Measurements from ENCODE around the gene SPATS2L. TPM values are rescaled to one million over a fixed set of nuclear protein-coding genes. Genes with fewer than 3 reads are reported as not detected.

SPATS2L gene
- polyA plus RNA-seq, 1 of the 3 experiments (the other 2 are of a cell fraction) = 86.8 TPM

- Histone ChIP-seq H3K27me3 (ENCODE audit: insufficient read depth) (no peaks in the 10 kb centered on the region), H3K4me2 (no peak overlapping the region), H3K9me2 (no peaks in the 10 kb centered on the region), H2AFZ (ENCODE audit: low read depth) (no peak overlapping the region), H3K4me3 (ENCODE audit: low read depth in 2 of 2, low read length in 1 of 2) (no peak overlapping the region), H3K9me3 (no peaks in the 10 kb centered on the region), H3K36me3 (replicated peaks in 1 of 2; ENCODE audit: control insufficient read depth in 1 of 2, insufficient read depth in 2 of 2, low read length in 1 of 2) (peaks cover 3 to 27% of the 10 kb centered on the region in 2 experiments), H3K27ac (ENCODE audit: low read depth in 2 of 2, low read length in 1 of 2) (no peak overlapping the region), H4K20me1 (ENCODE audit: insufficient read depth) (peaks cover 19% of the 10 kb centered on the region), H3K4me1 (ENCODE audit: control insufficient read depth in 1 of 2, insufficient read depth in 2 of 2, low read depth in 1 of 2, low read length in 1 of 2) (peaks cover 2 to 6% of the 10 kb centered on the region in 2 experiments; a peak in 2 of 4 replicates), H3K9ac (no peak overlapping the region), H3K79me2 (ENCODE audit: insufficient read depth) (peaks cover 92% of the 10 kb centered on the region), H3F3A (replicated peaks; ENCODE audit: insufficient read depth) (peaks cover 4% of the 10 kb centered on the region)
- no peak for DNase-seq
- POLR2A ChIA-PET = no interaction called here
- WGBS (ENCODE audit: low lambda C conversion rate) = 98% methylated on average over 6 of the region's 6 CpGs
- no peak for TF ChIP-seq USF1 (IDR thresholded peaks at IDR 0.05; ENCODE audit: borderline replicate concordance, low read depth)
- TF ChIP-seq USF2 (IDR thresholded peaks at IDR 0.05; ENCODE audit: borderline replicate concordance, low read depth, low read length) = no peak
- no peak for TF ChIP-seq YY1 (IDR thresholded peaks at IDR 0.05; ENCODE audit: low read depth)
- TF ChIP-seq, protein P1, sequence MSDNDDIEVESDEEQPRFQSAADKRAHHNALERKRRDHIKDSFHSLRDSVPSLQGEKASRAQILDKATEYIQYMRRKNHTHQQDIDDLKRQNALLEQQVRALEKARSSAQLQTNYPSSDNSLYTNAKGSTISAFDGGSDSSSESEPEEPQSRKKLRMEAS (IDR thresholded peaks at IDR 0.05; ENCODE audit: low read depth) = no peak
- no peak for TF ChIP-seq FOXJ3 (CRISPR knock-in tag; IDR thresholded peaks at IDR 0.05)
- TF ChIP-seq SIN3A (IDR thresholded peaks at IDR 0.05; ENCODE audit: borderline replicate concordance, low read depth, low read length) = no peak
- CTCF ChIA-PET = no interaction called here
Measured at GRCh38 chr2:200340508-200341224, 34.2 kb downstream of the SPATS2L start.

DNA sequence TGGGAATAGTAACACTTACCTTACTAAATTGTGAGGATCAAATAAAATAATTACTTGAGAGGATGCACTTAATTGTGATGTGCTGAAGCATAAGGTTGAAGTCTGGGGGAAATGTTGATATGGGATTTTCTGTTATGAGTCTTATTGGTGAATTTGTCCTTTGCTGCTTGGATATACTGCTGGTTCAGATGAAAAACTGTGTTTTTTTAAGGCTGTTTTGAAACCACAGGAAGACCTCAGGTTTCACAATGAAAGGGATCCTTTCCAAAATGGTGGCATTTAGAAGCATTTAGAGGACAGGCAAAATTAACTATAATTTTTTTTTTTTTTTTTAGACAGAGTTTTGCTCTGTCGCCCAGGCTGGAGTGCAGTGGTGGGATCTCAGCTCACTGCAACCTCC, 34.9 kb downstream of the SPATS2L start:
- TF ChIP-seq NFIC (IDR thresholded peaks at IDR 0.05; ENCODE audit: borderline replicate concordance) (no peak), EZH2phosphoT487 (IDR thresholded peaks at IDR 0.05; ENCODE audit: borderline replicate concordance, low read depth) (no peak), FOSL2 (IDR thresholded peaks at IDR 0.05; ENCODE audit: borderline replicate concordance, low read depth) (no peak), YY1 (IDR thresholded peaks at IDR 0.05; ENCODE audit: low read depth) (no peak), NRF1 (IDR thresholded peaks at IDR 0.05; ENCODE audit: low read depth, low read length) (no peak), RCOR1 (IDR thresholded peaks at IDR 0.05; ENCODE audit: low read length) (no peak)
- no peaks in the 10 kb centered on the region for H3K27me3 ChIP-seq (ENCODE audit: insufficient read depth)
- H3K4me2 ChIP-seq = no peak overlapping the region
- H3K4me1 ChIP-seq (ENCODE audit: control insufficient read depth in 1 of 2, insufficient read depth in 2 of 2, low read depth in 1 of 2, low read length in 1 of 2) = peaks cover 2 to 6% of the 10 kb centered on the region in 2 experiments; a peak in 2 of 4 replicates
- H2AFZ ChIP-seq (ENCODE audit: low read depth) = no peak overlapping the region
- CTCF ChIA-PET = no interaction called here
- H4K20me1 ChIP-seq (ENCODE audit: insufficient read depth) = peaks cover 19% of the 10 kb centered on the region
- H3K4me3 ChIP-seq (ENCODE audit: low read depth in 2 of 2, low read length in 1 of 2) = no peak overlapping the region
- H3K27ac ChIP-seq (ENCODE audit: low read depth in 2 of 2, low read length in 1 of 2) = no peak overlapping the region
- peaks cover 3 to 27% of the 10 kb centered on the region in 2 experiments for H3K36me3 ChIP-seq (replicated peaks in 1 of 2; ENCODE audit: control insufficient read depth in 1 of 2, insufficient read depth in 2 of 2, low read length in 1 of 2)
- H3F3A ChIP-seq (replicated peaks; ENCODE audit: insufficient read depth) = peaks cover 4% of the 10 kb centered on the region
- WGBS (ENCODE audit: low lambda C conversion rate) = 100% methylated on average over 1 of the region's 1 CpG
- DNase-seq = no peak
- H3K9me2 ChIP-seq = no peaks in the 10 kb centered on the region
- H3K79me2 ChIP-seq (ENCODE audit: insufficient read depth) = peaks cover 93% of the 10 kb centered on the region
- no peaks in the 10 kb centered on the region for H3K9me3 ChIP-seq
- no peak overlapping the region for H3K9ac ChIP-seq
- POLR2A ChIA-PET = no interaction called here
